GM19193 (cell line): ENCODE data around the gene NEUROD4.
A peak's percentile ranks its signal among the peaks of the same experiment; 100 is the strongest.

Experiments used
- POLR2A ChIP-seq: IDR thresholded peaks from 4 replicates; pipeline ENCODE4 v1.6.1; 2011; ENCODE audit not compliant: insufficient read depth, insufficient read length; ENCODE audit errors: extremely low read depth

The NEUROD4 gene

GRCh38 chr12:54991161-54991990 lies 28.4 kb upstream of the NEUROD4 start:
- TF ChIP-seq POLR2A, result peak; percentile 43

DNA sequence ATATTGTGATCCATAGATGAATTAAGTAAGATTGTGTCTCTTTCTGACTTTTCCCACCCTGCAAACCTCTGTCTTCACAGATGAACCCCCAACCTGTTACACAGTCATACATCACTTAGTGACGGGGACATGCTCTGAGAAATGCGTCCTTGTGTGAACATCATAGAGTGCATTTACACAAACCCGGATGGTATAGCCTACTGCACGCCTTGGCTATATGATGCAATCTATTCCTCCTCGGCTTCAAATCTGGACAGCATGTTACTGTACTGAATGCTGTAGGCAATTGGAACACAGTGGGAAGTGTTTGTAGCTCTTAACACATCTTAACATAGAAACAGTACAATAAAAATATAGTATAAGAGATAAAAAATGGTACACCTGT lies 27.8 kb upstream of the NEUROD4 start:
- no peak for TF ChIP-seq POLR2A

DNA sequence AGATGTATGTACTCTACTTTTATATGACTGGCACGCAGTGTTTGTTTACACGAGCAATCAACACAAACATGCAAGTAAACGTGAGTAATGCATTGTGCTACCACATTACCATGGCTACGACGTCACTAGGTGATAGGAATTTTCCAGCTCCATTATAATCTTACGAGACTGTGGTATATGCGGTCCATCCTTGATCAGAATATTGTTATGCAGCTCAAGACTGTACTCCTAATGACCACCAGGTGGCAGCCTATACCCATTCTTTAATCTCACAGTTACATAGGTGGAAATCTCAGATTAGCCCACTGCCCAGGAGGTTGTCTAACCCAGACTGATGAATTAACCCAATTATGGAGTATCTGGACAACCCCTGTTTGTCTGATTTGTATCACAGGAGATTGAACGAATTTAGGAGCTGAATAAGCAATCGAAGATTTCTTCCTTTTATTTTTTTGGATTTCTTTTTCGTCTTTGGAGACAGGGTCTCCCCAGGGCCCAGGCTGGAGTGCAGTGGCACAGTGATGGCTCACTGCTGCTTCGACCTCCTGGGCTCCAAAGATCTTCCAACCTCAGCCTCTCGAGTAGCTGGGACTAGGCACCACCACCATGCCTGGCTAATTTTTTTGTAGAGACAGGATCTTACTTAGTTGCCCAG lies 26.5 kb upstream of the NEUROD4 start:
- TF ChIP-seq POLR2A, result no peak

GRCh38 chr12:54996205-54996604 lies 23.6 kb upstream of the NEUROD4 start:
- TF ChIP-seq POLR2A, result no peak

DNA sequence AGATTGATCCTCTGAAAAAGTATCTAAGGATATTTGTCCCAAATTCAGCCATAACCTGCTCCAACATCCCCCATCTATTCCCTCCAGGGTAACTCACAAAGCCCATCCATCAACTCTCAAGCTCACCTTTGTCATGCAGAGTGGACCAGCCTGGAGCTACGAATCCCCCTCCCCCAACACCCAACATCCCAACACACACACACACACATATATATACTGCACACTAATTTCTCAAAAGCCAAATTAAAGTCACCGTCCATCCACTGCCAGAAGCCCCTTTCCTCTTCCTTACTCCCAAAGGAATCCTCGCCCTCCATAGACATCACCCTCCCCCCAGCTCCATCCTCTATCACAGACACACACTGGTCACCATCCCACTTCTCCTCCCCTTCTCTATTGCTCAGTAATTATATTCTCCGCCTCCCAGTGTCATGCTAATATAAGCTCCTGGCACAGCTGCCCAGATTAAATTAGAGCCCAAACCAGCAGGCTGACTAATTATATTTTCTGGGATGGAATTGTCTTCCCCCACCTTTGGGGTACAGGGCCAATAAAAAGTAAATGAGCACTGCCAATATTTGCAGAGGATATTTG lies 21.7 kb upstream of the NEUROD4 start:
- no peak for TF ChIP-seq POLR2A

DNA sequence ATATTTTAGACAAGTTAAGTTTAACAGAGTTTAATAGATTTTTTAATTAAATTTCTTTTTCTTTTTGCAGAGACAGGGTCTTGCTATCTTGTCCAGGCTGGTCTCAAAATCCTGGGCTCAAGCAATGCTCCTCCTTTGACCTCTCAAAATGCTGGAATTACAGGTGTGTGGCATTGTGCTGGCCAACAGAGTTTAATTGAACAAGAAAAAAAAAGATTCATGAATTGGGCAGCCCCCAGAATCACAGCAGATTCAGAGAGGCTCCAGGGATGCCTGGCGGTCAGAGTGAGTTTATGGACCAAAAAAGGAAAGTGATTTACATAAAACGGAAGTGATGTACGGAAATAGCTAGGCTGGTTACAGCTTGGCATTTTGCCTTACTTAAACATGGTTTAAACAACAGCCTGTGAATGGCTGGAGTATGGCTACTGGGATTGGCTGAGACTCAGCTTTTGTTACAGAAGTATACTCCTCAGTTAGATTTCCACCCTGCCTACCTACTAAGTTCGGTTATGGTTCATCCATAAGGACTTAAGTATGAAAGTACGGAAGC lies 20.7 kb upstream of the NEUROD4 start:
- no peak for TF ChIP-seq POLR2A

- no peak for TF ChIP-seq POLR2A
Measured at GRCh38 chr12:55001198-55001868, 18.4 kb upstream of the NEUROD4 start.

DNA sequence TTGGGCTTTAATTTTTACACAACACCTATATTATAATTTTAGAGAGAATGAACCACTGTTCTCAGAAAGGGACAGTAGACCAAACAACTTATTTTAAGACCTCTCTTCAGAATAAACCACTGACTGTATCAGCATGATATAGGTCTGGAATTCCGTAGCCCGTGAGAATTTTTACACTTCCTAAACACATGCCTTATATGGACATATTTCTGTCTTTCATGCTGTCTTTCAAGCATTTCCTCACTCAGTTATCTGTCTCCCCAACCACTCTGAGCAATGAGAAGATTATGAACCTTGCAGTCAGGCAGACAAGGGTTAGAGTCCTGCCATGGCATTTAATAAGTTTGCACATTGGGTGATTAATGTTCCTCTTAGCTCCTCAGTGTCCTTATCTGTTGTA lies 17.4 kb upstream of the NEUROD4 start:
- TF ChIP-seq POLR2A, result no peak

- TF ChIP-seq POLR2A, result no peak
Measured at GRCh38 chr12:55008944-55009585, 10.7 kb upstream of the NEUROD4 start.

DNA sequence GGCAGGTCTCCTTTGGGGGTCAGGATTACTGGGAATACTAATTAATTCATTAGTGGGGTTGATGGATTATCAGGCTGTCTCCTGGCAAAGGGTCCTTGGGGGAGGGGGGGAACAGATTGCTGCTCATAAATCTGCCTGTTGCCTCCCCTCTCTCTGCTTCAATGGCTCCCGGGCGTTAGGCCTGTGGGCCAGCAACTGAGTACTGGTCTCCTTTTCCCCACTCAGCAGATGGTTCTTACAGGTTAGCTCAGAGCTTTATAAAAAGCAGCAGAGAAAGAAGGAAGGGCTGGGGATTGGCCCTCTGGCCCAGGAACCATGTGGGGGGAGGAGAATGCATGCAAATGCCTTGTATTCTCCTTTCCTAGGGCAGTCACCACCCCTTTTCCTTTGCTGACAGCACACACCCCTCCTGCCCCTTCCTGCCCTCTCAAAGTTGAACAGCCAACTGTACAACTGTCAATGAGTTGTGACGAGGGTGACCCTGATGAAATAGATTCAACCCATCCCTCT lies 2.3 kb upstream of the NEUROD4 start:
- no peak for TF ChIP-seq POLR2A

DNA sequence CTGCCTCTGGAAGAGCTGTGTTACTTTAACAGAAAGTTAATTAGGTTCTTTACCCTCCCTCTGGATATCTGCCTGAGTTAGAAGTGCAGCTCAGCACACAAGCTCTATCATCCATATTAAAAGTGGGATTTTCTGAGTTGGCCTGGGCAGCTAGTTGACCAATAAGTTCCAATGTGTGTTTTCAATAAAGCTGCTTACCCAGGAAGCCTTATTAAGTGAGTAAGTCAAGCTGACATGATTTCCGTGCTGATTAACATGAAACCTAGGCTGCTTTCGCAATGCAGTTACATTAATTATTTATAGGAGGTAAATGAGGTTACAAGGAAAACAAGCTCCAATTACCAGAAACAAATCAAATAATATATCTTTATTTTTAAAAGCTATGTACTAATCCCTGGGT lies 4.8 kb downstream of the NEUROD4 start:
- TF ChIP-seq POLR2A, result no peak

- no peak for TF ChIP-seq POLR2A
Measured at GRCh38 chr12:55025508-55025907, 5.7 kb downstream of the NEUROD4 start.

DNA sequence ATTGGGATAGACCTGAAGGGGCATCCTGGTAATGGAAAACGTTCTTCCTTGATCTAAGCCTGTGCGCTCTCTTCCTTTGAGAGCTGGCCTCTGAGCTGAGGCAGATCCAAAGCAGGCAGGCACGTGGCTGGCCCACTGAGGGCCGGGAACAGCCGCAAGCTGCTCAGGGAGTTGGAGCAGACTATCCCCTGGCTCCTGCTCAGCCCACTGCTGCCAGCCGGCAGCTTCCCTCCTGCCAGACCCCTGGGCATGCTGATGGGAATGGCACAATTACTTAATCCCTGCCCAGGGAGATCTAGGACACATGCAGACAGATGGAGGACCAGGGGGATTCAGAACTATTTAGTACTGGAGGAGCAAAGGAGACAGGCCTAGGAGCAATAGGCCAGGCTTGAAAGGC lies 14.4 kb downstream of the NEUROD4 start:
- no peak for TF ChIP-seq POLR2A

GRCh38 chr12:55036326-55037115 lies 16.7 kb downstream of the NEUROD4 start:
- no peak for TF ChIP-seq POLR2A
